DOHH2 (cell line): ENCODE data around the gene LCE1E.
A peak's percentile ranks its signal among the peaks of the same experiment; 100 is the strongest.

Source experiments
- H3F3A ChIP-seq: fragments of 200-600 bp; sonication (generic), shearing (Covaris generic); 2 replicates; pipeline ENCODE4 v1.6.0; 2016; ENCODE audit warnings: antibody characterized with exemption, mild to moderate bottlenecking; ENCODE audit not compliant: control insufficient read depth, insufficient read depth
- H3K27ac ChIP-seq: fragments of 200-600 bp; sonication (generic); 2 replicates; pipeline ENCODE4 v1.5.1; 2014; ENCODE audit warnings: low read depth, mild to moderate bottlenecking, low read length, moderate library complexity
- H3K27me3 ChIP-seq: fragments of 200-600 bp; sonication (generic); 2 replicates; pipeline ENCODE4 v1.6.1; 2014; ENCODE audit warnings: mild to moderate bottlenecking, low read length, mixed read lengths; ENCODE audit not compliant: control insufficient read depth
- H3K36me3 ChIP-seq: fragments of 200-600 bp; sonication (generic); 2 replicates; pipeline ENCODE4 v1.6.1; 2014; ENCODE audit warnings: mild to moderate bottlenecking, low read length, moderate library complexity, mixed read lengths; ENCODE audit not compliant: control insufficient read depth
- H3K4me1 ChIP-seq: fragments of 200-600 bp; sonication (generic); 2 replicates; pipeline ENCODE4 v1.6.1; 2014; ENCODE audit warnings: mild to moderate bottlenecking, low read length, mixed read lengths; ENCODE audit not compliant: control insufficient read depth
- H3K4me2 ChIP-seq: fragments of 200-600 bp; sonication (generic); 2 replicates; pipeline ENCODE4 v1.6.0; 2014; ENCODE audit warnings: mild to moderate bottlenecking, low read length, moderate library complexity
- H3K4me3 ChIP-seq: fragments of 200-600 bp; sonication (generic); 2 replicates; pipeline ENCODE4 v1.5.1; 2014; ENCODE audit warnings: mild to moderate bottlenecking, low read length, mixed read lengths
- H3K79me2 ChIP-seq: fragments of 200-600 bp; sonication (generic); 2 replicates; pipeline ENCODE4 v1.6.1; 2014; ENCODE audit warnings: mild to moderate bottlenecking, low read length, mixed read lengths; ENCODE audit not compliant: control insufficient read depth
- H3K9me2 ChIP-seq: fragments of 200-600 bp; sonication (generic); replicated peaks from 2 replicates; pipeline ENCODE4 v1.6.1; 2014; ENCODE audit warnings: mild to moderate bottlenecking, low read length, mixed read lengths; ENCODE audit not compliant: control insufficient read depth
- H3K9me3 ChIP-seq: fragments of 200-600 bp; sonication (generic); 2 replicates; pipeline ENCODE4 v1.6.1; 2014; ENCODE audit warnings: antibody characterized with exemption, low read length, mixed read lengths; ENCODE audit not compliant: control insufficient read depth, insufficient read depth
- H4K20me1 ChIP-seq: fragments of 200-600 bp; sonication (generic); 2 replicates; pipeline ENCODE4 v1.6.0; 2014; ENCODE audit warnings: low read depth, mild to moderate bottlenecking, antibody characterized with exemption, low read length, moderate library complexity; ENCODE audit not compliant: control insufficient read depth, insufficient read depth
- CTCF ChIP-seq: fragments of 200-600 bp; sonication (generic); IDR thresholded peaks from one replicate; pipeline ENCODE4 v1.5.1; 2014; ENCODE audit warnings: antibody characterized with exemption, mild to moderate bottlenecking, low read depth, low read length; ENCODE audit not compliant: poor library complexity, severe bottlenecking
- EZH2phosphoT487 ChIP-seq: fragments of 200-600 bp; sonication (generic); IDR thresholded peaks from 2 replicates; pipeline ENCODE4 v1.6.1; 2017; ENCODE audit warnings: borderline replicate concordance, mild to moderate bottlenecking, antibody characterized with exemption, low read length, moderate library complexity, mixed read lengths

The LCE1E gene

GRCh38 chr1:152743371-152744145 lies 42.5 kb upstream of the LCE1E start:
- Histone ChIP-seq H4K20me1 (no peaks in the 10 kb centered on the region), H3K79me2 (no peaks in the 10 kb centered on the region), H3K9me2 (no peaks in the 10 kb centered on the region), H3K4me2 (no peak overlapping the region), H3K27me3 (no peaks in the 10 kb centered on the region), H3K4me1 (no peaks in the 10 kb centered on the region), H3K36me3 (no peaks in the 10 kb centered on the region), H3K27ac (no peak overlapping the region), H3F3A (no peaks in the 10 kb centered on the region), H3K9me3 (no peaks in the 10 kb centered on the region), H3K4me3 (no peak overlapping the region)
- TF ChIP-seq CTCF (no peak), EZH2phosphoT487 (no peak)

DNA sequence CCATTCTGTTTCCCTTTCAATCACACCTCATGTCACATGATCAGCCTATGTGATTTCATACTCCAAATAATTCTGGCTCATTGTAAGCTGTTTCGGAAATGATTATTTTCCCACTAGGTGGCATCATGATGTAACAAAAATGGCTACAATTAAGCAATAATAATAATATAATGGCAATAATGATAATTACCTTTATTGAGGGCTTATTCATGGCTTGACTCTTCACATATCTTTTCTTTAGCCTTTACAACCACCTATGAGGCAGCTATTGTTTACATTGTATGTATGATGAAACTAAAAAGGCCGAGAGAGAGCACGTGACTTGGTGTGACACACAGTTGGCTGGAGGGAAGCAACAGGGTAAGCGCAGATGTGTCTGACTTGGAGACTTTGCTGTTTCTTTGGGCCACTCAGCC lies 40.8 kb upstream of the LCE1E start:
- Histone ChIP-seq H3K4me1 (no peaks in the 10 kb centered on the region), H3K9me3 (no peaks in the 10 kb centered on the region), H3K4me2 (no peak overlapping the region), H3K79me2 (no peaks in the 10 kb centered on the region), H3K36me3 (no peaks in the 10 kb centered on the region), H3K9me2 (no peaks in the 10 kb centered on the region), H4K20me1 (no peaks in the 10 kb centered on the region), H3K27me3 (no peaks in the 10 kb centered on the region), H3K27ac (no peak overlapping the region), H3K4me3 (no peak overlapping the region), H3F3A (no peaks in the 10 kb centered on the region)
- TF ChIP-seq CTCF, result peak; percentile 42
- no peak for TF ChIP-seq EZH2phosphoT487

GRCh38 chr1:152745765-152746444 lies 40.2 kb upstream of the LCE1E start:
- no peaks in the 10 kb centered on the region for H3K79me2 ChIP-seq
- H4K20me1 ChIP-seq, result no peaks in the 10 kb centered on the region
- TF ChIP-seq EZH2phosphoT487 (no peak), CTCF (no peak)
- H3K9me3 ChIP-seq, result no peaks in the 10 kb centered on the region
- no peaks in the 10 kb centered on the region for H3K4me1 ChIP-seq
- H3K27ac ChIP-seq, result no peak overlapping the region
- no peak overlapping the region for H3K4me2 ChIP-seq
- peaks cover 4% of the 10 kb centered on the region for H3K27me3 ChIP-seq
- H3K9me2 ChIP-seq, result no peaks in the 10 kb centered on the region
- H3K36me3 ChIP-seq, result no peaks in the 10 kb centered on the region
- no peaks in the 10 kb centered on the region for H3F3A ChIP-seq
- H3K4me3 ChIP-seq, result no peak overlapping the region
